Measurements from ENCODE around the gene PLCH2. TPM values are rescaled to one million over a fixed set of nuclear protein-coding genes. Genes with fewer than 3 reads are reported as not detected.

PLCH2 gene
- total and polyA plus RNA-seq, 2 donors (not counting 1 experiment from before 2014, with no cell fraction given) = 20.0 to 34.9 TPM

GRCh38 chr1:2553871-2554620, 78.0 kb downstream of the PLCH2 start:
- TF ChIP-seq CTCF (IDR thresholded peaks at IDR 0.05) (no peak), EZH2 (IDR thresholded peaks at IDR 0.05; ENCODE audit: borderline replicate concordance, insufficient read depth, low read depth, low read length, poor library complexity, severe bottlenecking) (no peak)
- ATAC-seq (ENCODE audit: low read depth) (no peak), DNase-seq (no peak)
- H3K4me1 Mint-ChIP-seq = peaks cover 63% of the 10 kb centered on the region
- intact Hi-C loops (cut with micrococcal nuclease) = no loop called here
- no peaks in the 10 kb centered on the region for H3K27me3 Mint-ChIP-seq
- H3K27ac ChIP-seq (ENCODE audit: low read length in 2 of 2) = peak overlapping the region in 1 of 2 donors; percentile 99
- ChIA-PET CTCF (interaction anchor here (0.6 to 3.9 kb wide), 8 partner anchors 8 to 871 kb away, joined by 3 to 47 read pairs (median 6); partner anchors contain the start of gene PRXL2B), POLR2A (interaction anchor here (1.1 to 3.0 kb wide), 3 partner anchors 31 to 359 kb away, joined by 3 to 77 read pairs (median 3); partner anchors contain the start of gene PRXL2B)
- no peak overlapping the region for H2AFZ ChIP-seq (ENCODE audit: insufficient read depth, low read depth, low read length, poor library complexity, severe bottlenecking)
- H4K20me1 ChIP-seq (ENCODE audit: control insufficient read depth, insufficient read depth, low read length, poor library complexity, severe bottlenecking) = peaks cover 17% of the 10 kb centered on the region
- H3K36me3 ChIP-seq (replicated peaks in 1 of 2; ENCODE audit: control extremely low read depth in 1 of 2, control insufficient read depth in 1 of 2, extremely low read depth in 1 of 2, insufficient read depth in 2 of 2, low read length in 1 of 2) = peaks cover 0 to 12% of the 10 kb centered on the region in 2 experiments
- H3K9me3 ChIP-seq (ENCODE audit: control extremely low read depth in 1 of 3, control insufficient read depth in 2 of 3, insufficient read depth in 1 of 3, low read length in 2 of 3) = peaks cover 0 to 3% (median 0%) of the 10 kb centered on the region in 3 donors
- peak overlapping the region; percentile 97 for H3K27ac Mint-ChIP-seq
- WGBS (ENCODE audit: insufficient coverage) = 89% methylated on average over 27 of the region's 30 CpGs
- H3K4me2 ChIP-seq (replicated peaks; ENCODE audit: low read depth, low read length, poor library complexity, severe bottlenecking) = peak overlapping the region; percentile 100
- peaks cover 31% of the 10 kb centered on the region for H3K79me2 ChIP-seq (ENCODE audit: control insufficient read depth, insufficient read depth, low read length)
- no peaks in the 10 kb centered on the region for H3K9me3 Mint-ChIP-seq (ENCODE audit: insufficient read depth)
- H3K4me3 Mint-ChIP-seq = peak overlapping the region; percentile 95
- H3K9ac ChIP-seq (ENCODE audit: low read length) = no peak overlapping the region
- H3K4me3 ChIP-seq (ENCODE audit: control extremely low read depth in 1 of 5, extremely low read depth in 1 of 5, insufficient read depth in 1 of 5, low read depth in 2 of 5, low read length in 4 of 5) = no peak overlapping the region
- no peaks in the 10 kb centered on the region for H3K27me3 ChIP-seq (replicated peaks in 1 of 4; ENCODE audit: control extremely low read depth in 1 of 4, control insufficient read depth in 3 of 4, insufficient read depth in 4 of 4, low read length in 3 of 4)
- peaks cover 49 to 61% of the 10 kb centered on the region in 2 donors for H3K4me1 ChIP-seq (ENCODE audit: control insufficient read depth in 2 of 2, insufficient read depth in 2 of 2, low read length in 2 of 2)

Data from B cell (primary cell).